MM.1S (cell line): Measurements from ENCODE around the gene ATP8B1.

ENCODE experiments used
- DNase-seq: peaks from one replicate; pipeline ENCODE4 v3.0.0-alpha.2; 2015
- H2AFZ ChIP-seq: fragments of 300-600 bp; sonication (generic); 2 replicates; pipeline ENCODE4 v1.6.0; 2016; ENCODE audit warnings: antibody characterized with exemption, low read length
- H3F3A ChIP-seq: fragments of 300-600 bp; sonication (generic); 2 replicates; pipeline ENCODE4 v1.6.1; 2016; ENCODE audit warnings: mild to moderate bottlenecking, antibody characterized with exemption, low read length, moderate library complexity, mixed read lengths; ENCODE audit not compliant: insufficient read depth
- H3K27ac ChIP-seq: fragments of 300-600 bp; sonication (generic); 2 replicates; pipeline ENCODE4 v1.5.1; 2016; ENCODE audit warnings: mild to moderate bottlenecking, low read length
- H3K27me3 ChIP-seq: fragments of 300-600 bp; sonication (generic); replicated peaks from 2 replicates; pipeline ENCODE4 v1.6.0; 2016; ENCODE audit warnings: low read length; ENCODE audit not compliant: insufficient read depth
- H3K36me3 ChIP-seq: fragments of 300-600 bp; sonication (generic); replicated peaks from 2 replicates; pipeline ENCODE4 v1.6.1; 2016; ENCODE audit warnings: mild to moderate bottlenecking, low read length, mixed read lengths; ENCODE audit not compliant: insufficient read depth
- H3K4me1 ChIP-seq: fragments of 300-600 bp; sonication (generic); 2 replicates; pipeline ENCODE4 v1.6.1; 2016; ENCODE audit warnings: low read length, mixed read lengths
- H3K4me2 ChIP-seq: fragments of 300-600 bp; sonication (generic); 2 replicates; pipeline ENCODE4 v1.6.0; 2016; ENCODE audit warnings: low read depth, low read length
- H3K4me3 ChIP-seq: fragments of 300-600 bp; sonication (generic); 2 replicates; pipeline ENCODE4 v1.5.1; 2016; ENCODE audit warnings: low read length, mixed read lengths
- H3K79me2 ChIP-seq: fragments of 300-600 bp; sonication (generic); 2 replicates; pipeline ENCODE4 v1.6.1; 2016; ENCODE audit warnings: mixed run types, low read length, mixed read lengths
- H3K9ac ChIP-seq: fragments of 300-600 bp; sonication (generic); 2 replicates; pipeline ENCODE4 v1.6.1; 2016; ENCODE audit warnings: low read length, mixed read lengths
- H3K9me2 ChIP-seq: fragments of 300-600 bp; sonication (generic); replicated peaks from 2 replicates; pipeline ENCODE4 v1.6.1; 2016; ENCODE audit warnings: mild to moderate bottlenecking, low read length, mixed read lengths; ENCODE audit not compliant: insufficient read depth
- H3K9me3 ChIP-seq: fragments of 300-600 bp; sonication (generic); replicated peaks from 2 replicates; pipeline ENCODE4 v1.6.1; 2016; ENCODE audit warnings: mild to moderate bottlenecking, low read length, mixed read lengths; ENCODE audit not compliant: insufficient read depth
- H4K20me1 ChIP-seq: fragments of 300-600 bp; sonication (generic); 2 replicates; pipeline ENCODE4 v1.6.1; 2016; ENCODE audit warnings: mild to moderate bottlenecking, low read length, moderate library complexity, mixed read lengths; ENCODE audit not compliant: insufficient read depth
- CTCF ChIP-seq: fragments of 300-600 bp; sonication (generic); IDR thresholded peaks from 2 replicates; pipeline ENCODE4 v1.5.1; 2016; ENCODE audit warnings: antibody characterized with exemption, low read length, mixed read lengths
- EZH2 ChIP-seq: fragments of 300-600 bp; sonication (generic); optimal IDR thresholded peaks from 2 replicates; pipeline ENCODE3; 2017; ENCODE audit warnings: low read depth, mild to moderate bottlenecking, antibody characterized with exemption, low read length, mixed read lengths
- EZH2phosphoT487 ChIP-seq: fragments of 300-600 bp; sonication (generic); IDR thresholded peaks from 2 replicates; pipeline ENCODE4 v1.6.1; 2018; ENCODE audit warnings: antibody characterized with exemption, low read length

Gene ATP8B1

GRCh38 chr18:57771193-57771592, 31.9 kb downstream of the ATP8B1 start:
- Histone ChIP-seq H2AFZ (no peak overlapping the region), H3K4me3 (no peak overlapping the region), H3K27me3 (no peaks in the 10 kb centered on the region), H3K27ac (no peak overlapping the region), H3K9ac (no peak overlapping the region), H3K79me2 (no peaks in the 10 kb centered on the region), H3K9me3 (no peaks in the 10 kb centered on the region), H4K20me1 (no peaks in the 10 kb centered on the region), H3K36me3 (no peaks in the 10 kb centered on the region), H3K4me1 (no peaks in the 10 kb centered on the region), H3K4me2 (no peak overlapping the region), H3F3A (no peaks in the 10 kb centered on the region), H3K9me2 (no peaks in the 10 kb centered on the region)
- no peak for TF ChIP-seq CTCF
- no peak for TF ChIP-seq EZH2
- no peak for TF ChIP-seq EZH2phosphoT487
- no peak for DNase-seq

GRCh38 chr18:57768537-57769326, 34.4 kb downstream of the ATP8B1 start:
- no peak overlapping the region for H3K4me2 ChIP-seq
- H3K27me3 ChIP-seq = no peaks in the 10 kb centered on the region
- no peaks in the 10 kb centered on the region for H3F3A ChIP-seq
- H3K4me1 ChIP-seq = no peaks in the 10 kb centered on the region
- H4K20me1 ChIP-seq = no peaks in the 10 kb centered on the region
- H3K27ac ChIP-seq = no peak overlapping the region
- no peak overlapping the region for H3K4me3 ChIP-seq
- no peaks in the 10 kb centered on the region for H3K9me2 ChIP-seq
- no peak overlapping the region for H2AFZ ChIP-seq
- no peaks in the 10 kb centered on the region for H3K9me3 ChIP-seq
- no peak for DNase-seq
- no peaks in the 10 kb centered on the region for H3K36me3 ChIP-seq
- no peaks in the 10 kb centered on the region for H3K79me2 ChIP-seq
- TF ChIP-seq CTCF = no peak
- TF ChIP-seq EZH2phosphoT487 = no peak
- TF ChIP-seq EZH2 = no peak
- H3K9ac ChIP-seq = no peak overlapping the region

- DNase-seq = no peak
- H3F3A ChIP-seq = no peaks in the 10 kb centered on the region
- no peak overlapping the region for H3K27ac ChIP-seq
- no peaks in the 10 kb centered on the region for H4K20me1 ChIP-seq
- H3K9me2 ChIP-seq = no peaks in the 10 kb centered on the region
- TF ChIP-seq CTCF (no peak), EZH2phosphoT487 (no peak), EZH2 (no peak)
- H3K9me3 ChIP-seq = no peaks in the 10 kb centered on the region
- no peak overlapping the region for H3K4me2 ChIP-seq
- no peak overlapping the region for H3K4me3 ChIP-seq
- no peaks in the 10 kb centered on the region for H3K4me1 ChIP-seq
- no peaks in the 10 kb centered on the region for H3K36me3 ChIP-seq
- H3K27me3 ChIP-seq = no peaks in the 10 kb centered on the region
- no peak overlapping the region for H2AFZ ChIP-seq
- H3K79me2 ChIP-seq = no peaks in the 10 kb centered on the region
- no peak overlapping the region for H3K9ac ChIP-seq
Measured at GRCh38 chr18:57767259-57768050, 35.7 kb downstream of the ATP8B1 start.
